HUES48 (cell line): ENCODE measurements around the gene PRKG1.

Source experiments
- H3K27ac ChIP-seq: one replicate; pipeline ENCODE4 v1.7.0; 2013; ENCODE audit warnings: low read depth, low read length, inconsistent platforms
- H3K27me3 ChIP-seq: 2 replicates; pipeline ENCODE4 v1.6.1; 2013; ENCODE audit warnings: mild to moderate bottlenecking, low read length; ENCODE audit not compliant: control insufficient read depth, insufficient read depth
- H3K36me3 ChIP-seq: 2 replicates; pipeline ENCODE4 v1.6.1; 2013; ENCODE audit warnings: low read length; ENCODE audit not compliant: control insufficient read depth, insufficient read depth
- H3K4me1 ChIP-seq: 2 replicates; pipeline ENCODE4 v1.6.1; 2013; ENCODE audit warnings: mild to moderate bottlenecking, low read length; ENCODE audit not compliant: control insufficient read depth, insufficient read depth
- H3K4me3 ChIP-seq: 2 replicates; pipeline ENCODE4 v1.5.1; 2013; ENCODE audit warnings: mild to moderate bottlenecking, low read depth, low read length
- H3K9ac ChIP-seq: 2 replicates; pipeline ENCODE4 v1.6.1; 2013; ENCODE audit warnings: mild to moderate bottlenecking, low read depth, low read length, moderate library complexity
- H3K9me3 ChIP-seq: 2 replicates; pipeline ENCODE4 v1.6.1; 2013; ENCODE audit warnings: low read length; ENCODE audit not compliant: control insufficient read depth, insufficient read depth

Gene PRKG1

GRCh38 chr10:51052163-51052562, 22.1 kb upstream of the PRKG1 start:
- H3K4me1 ChIP-seq, result no peaks in the 10 kb centered on the region
- no peaks in the 10 kb centered on the region for H3K9me3 ChIP-seq
- H3K27ac ChIP-seq, result no peak overlapping the region
- H3K27me3 ChIP-seq, result no peaks in the 10 kb centered on the region
- H3K36me3 ChIP-seq, result no peaks in the 10 kb centered on the region
- no peak overlapping the region for H3K4me3 ChIP-seq
- no peak overlapping the region for H3K9ac ChIP-seq

GRCh38 chr10:51057925-51058324, 16.4 kb upstream of the PRKG1 start:
- Histone ChIP-seq H3K9ac (no peak overlapping the region), H3K9me3 (peaks cover 11% of the 10 kb centered on the region), H3K27ac (no peak overlapping the region), H3K4me3 (no peak overlapping the region), H3K27me3 (no peaks in the 10 kb centered on the region), H3K36me3 (no peaks in the 10 kb centered on the region), H3K4me1 (no peaks in the 10 kb centered on the region)

- Histone ChIP-seq H3K36me3 (no peaks in the 10 kb centered on the region), H3K9ac (no peak overlapping the region), H3K9me3 (peaks cover 5% of the 10 kb centered on the region; the same call in 1 of the 2 replicates), H3K4me1 (no peaks in the 10 kb centered on the region), H3K27me3 (no peaks in the 10 kb centered on the region), H3K4me3 (no peak overlapping the region), H3K27ac (no peak overlapping the region)
Observed at GRCh38 chr10:51063166-51063565, 11.1 kb upstream of the PRKG1 start.

- Histone ChIP-seq H3K4me3 (no peak overlapping the region), H3K9ac (no peak overlapping the region), H3K36me3 (no peaks in the 10 kb centered on the region), H3K27me3 (no peaks in the 10 kb centered on the region), H3K9me3 (no peaks in the 10 kb centered on the region), H3K27ac (no peak overlapping the region), H3K4me1 (no peaks in the 10 kb centered on the region)
Observed at GRCh38 chr10:51063659-51064535, 10.4 kb upstream of the PRKG1 start.

- Histone ChIP-seq H3K4me3 (no peak overlapping the region), H3K36me3 (no peaks in the 10 kb centered on the region), H3K27me3 (no peaks in the 10 kb centered on the region), H3K4me1 (no peaks in the 10 kb centered on the region), H3K9ac (no peak overlapping the region), H3K27ac (no peak overlapping the region), H3K9me3 (no peaks in the 10 kb centered on the region)
Observed at GRCh38 chr10:51066231-51066630, 8.1 kb upstream of the PRKG1 start.

- peaks cover 27% of the 10 kb centered on the region for H3K27me3 ChIP-seq
- no peaks in the 10 kb centered on the region for H3K36me3 ChIP-seq
- no peak overlapping the region for H3K27ac ChIP-seq
- peaks cover 26% of the 10 kb centered on the region for H3K4me1 ChIP-seq
- no peak overlapping the region for H3K9ac ChIP-seq
- no peak overlapping the region for H3K4me3 ChIP-seq
- no peaks in the 10 kb centered on the region for H3K9me3 ChIP-seq
Observed at GRCh38 chr10:51072210-51072609, 2.1 kb upstream of the PRKG1 start.

GRCh38 chr10:51072921-51073434, 1.3 kb upstream of the PRKG1 start:
- no peak overlapping the region for H3K27ac ChIP-seq
- 0 out of 2 replicates have a peak overlapping the region, but pooled peaks have one; percentile 6 for H3K9ac ChIP-seq
- H3K27me3 ChIP-seq, result peaks cover 27% of the 10 kb centered on the region
- no peaks in the 10 kb centered on the region for H3K36me3 ChIP-seq
- H3K9me3 ChIP-seq, result no peaks in the 10 kb centered on the region
- H3K4me3 ChIP-seq, result peak overlapping the region; percentile 90
- H3K4me1 ChIP-seq, result peaks cover 28% of the 10 kb centered on the region

GRCh38 chr10:51073453-51074237, 642 bp upstream of the PRKG1 start:
- Histone ChIP-seq H3K27me3 (peaks cover 27% of the 10 kb centered on the region), H3K9ac (0 out of 2 replicates have a peak overlapping the region, but pooled peaks have one; percentile 6), H3K36me3 (no peaks in the 10 kb centered on the region), H3K27ac (peak overlapping the region; percentile 74), H3K4me1 (peaks cover 28% of the 10 kb centered on the region), H3K4me3 (peak overlapping the region; percentile 90), H3K9me3 (no peaks in the 10 kb centered on the region)

GRCh38 chr10:51075043-51075872, 971 bp downstream of the PRKG1 start:
- Histone ChIP-seq H3K4me3 (peak overlapping the region; percentile 90), H3K9me3 (no peaks in the 10 kb centered on the region), H3K27ac (no peak overlapping the region), H3K27me3 (peaks cover 27% of the 10 kb centered on the region), H3K4me1 (peaks cover 43% of the 10 kb centered on the region), H3K9ac (peak overlapping the region; percentile 57; the same call in 1 of the 2 replicates), H3K36me3 (no peaks in the 10 kb centered on the region)

- H3K4me3 ChIP-seq, result peak overlapping the region; percentile 90
- no peaks in the 10 kb centered on the region for H3K36me3 ChIP-seq
- no peak overlapping the region for H3K9ac ChIP-seq
- H3K9me3 ChIP-seq, result no peaks in the 10 kb centered on the region
- peaks cover 27% of the 10 kb centered on the region for H3K27me3 ChIP-seq
- H3K4me1 ChIP-seq, result peaks cover 49% of the 10 kb centered on the region
- H3K27ac ChIP-seq, result no peak overlapping the region
Observed at GRCh38 chr10:51075873-51076229, 1.6 kb downstream of the PRKG1 start.
